UCSD-AML1 (cell line): Measurements from ENCODE around the gene GBA3.

Experiments used
- DNase-seq: peaks from one replicate; lab custom pipeline; 2025; ENCODE audit not compliant: unreplicated experiment; lab: John Stamatoyannopoulos, UW

Gene GBA3

GRCh38 chr4:22695029-22695428, 2.3 kb downstream of the GBA3 start:
- DNase-seq, result no peak

- no peak for DNase-seq
Measured at GRCh38 chr4:22695917-22696316, 3.2 kb downstream of the GBA3 start.

GRCh38 chr4:22703912-22704311, 11.2 kb downstream of the GBA3 start:
- no peak for DNase-seq

GRCh38 chr4:22707390-22707789, 14.7 kb downstream of the GBA3 start:
- DNase-seq, result no peak

- no peak for DNase-seq
Measured at GRCh38 chr4:22708961-22709360, 16.2 kb downstream of the GBA3 start.

- DNase-seq, result no peak
Measured at GRCh38 chr4:22712105-22712504, 19.4 kb downstream of the GBA3 start.

- no peak for DNase-seq
Measured at GRCh38 chr4:22712529-22712928, 19.8 kb downstream of the GBA3 start.

- DNase-seq, result no peak
Measured at GRCh38 chr4:22713841-22714240, 21.1 kb downstream of the GBA3 start.

- no peak for DNase-seq
Measured at GRCh38 chr4:22719218-22719617, 26.5 kb downstream of the GBA3 start.

- no peak for DNase-seq
Measured at GRCh38 chr4:22720091-22720490, 27.4 kb downstream of the GBA3 start.

GRCh38 chr4:22721204-22721603, 28.5 kb downstream of the GBA3 start:
- no peak for DNase-seq

- DNase-seq, result no peak
Measured at GRCh38 chr4:22730021-22730420, 37.3 kb downstream of the GBA3 start.

- DNase-seq, result no peak
Measured at GRCh38 chr4:22733816-22734215, 41.1 kb downstream of the GBA3 start.

GRCh38 chr4:22736912-22737311, 44.2 kb downstream of the GBA3 start:
- DNase-seq, result no peak

GRCh38 chr4:22739968-22740367, 47.2 kb downstream of the GBA3 start:
- DNase-seq, result no peak

GRCh38 chr4:22741744-22742143, 49.0 kb downstream of the GBA3 start:
- no peak for DNase-seq

GRCh38 chr4:22743290-22743689, 50.6 kb downstream of the GBA3 start:
- DNase-seq, result no peak

- no peak for DNase-seq
Measured at GRCh38 chr4:22744478-22745062, 51.8 kb downstream of the GBA3 start.

GRCh38 chr4:22745234-22745633, 52.5 kb downstream of the GBA3 start:
- no peak for DNase-seq

- no peak for DNase-seq
Measured at GRCh38 chr4:22754116-22754515, 61.4 kb downstream of the GBA3 start.

GRCh38 chr4:22762548-22762947, 69.8 kb downstream of the GBA3 start:
- DNase-seq, result no peak

- DNase-seq, result no peak
Measured at GRCh38 chr4:22764183-22764582, 71.4 kb downstream of the GBA3 start.

GRCh38 chr4:22766068-22766467, 73.3 kb downstream of the GBA3 start:
- DNase-seq, result no peak
